Endothelial cell of umbilical vein (primary cell): Measurements from ENCODE around the gene SLC26A8. TPM values are rescaled to one million over a fixed set of nuclear protein-coding genes. Genes with fewer than 3 reads are reported as not detected.

Experiments used
- BruUV-seq: library from RNA; stranded (reverse); fragments of 400-500 nt; replicated peaks from 2 replicates; lab custom pipeline; 2021; lab: Mats Ljungman, UMichigan
- CTCF ChIA-PET: fragments of 300-600, 350-600 bp; sonication (Branson Sonifier 250); formaldehyde crosslinking; loops from one replicate; lab custom pipeline; 2021; ENCODE audit warnings: antibody characterized with exemption, inconsistent platforms; lab: Charles Lee
- POLR2A ChIA-PET: fragments of 300-600, 350-600 bp; sonication (Branson Sonifier 250); formaldehyde crosslinking; loops from one replicate; lab custom pipeline; 2021; ENCODE audit warnings: antibody characterized with exemption, inconsistent platforms; lab: Charles Lee
- DNase-seq: peaks from one replicate; pipeline ENCODE4 v3.0.0-alpha.2; 2011; ENCODE audit warnings: low read depth, low spot score
- FAIRE-seq: peaks from 2 replicates; lab custom pipeline; 2011; peaks lifted over from hg19 to GRCh38; lab: Jason Lieb, UNC
- H2AFZ ChIP-seq: 2 replicates; pipeline ENCODE4 v1.6.0; 2012; ENCODE audit warnings: low read depth, low read length, control low read depth, inconsistent platforms
- H3K27ac ChIP-seq: 2 replicates; pipeline ENCODE4 v1.5.1; 2011; ENCODE audit warnings: low read depth, mild to moderate bottlenecking, control low read depth, low read length, moderate library complexity; ENCODE audit not compliant: insufficient read depth
- H3K27me3 ChIP-seq, 2 experiments: 2 replicates each; pipeline versions ENCODE4 v1.6.0 to v1.6.1; 2011; ENCODE audit warnings: low read length in 2 of 2, mixed read lengths in 1 of 2; ENCODE audit not compliant: control insufficient read depth in 2 of 2, insufficient read depth in 2 of 2
- H3K36me3 ChIP-seq, 2 experiments: 2 replicates in 1 of 2; 3 replicates in 1 of 2; pipeline ENCODE4 v1.5.1; 2011; ENCODE audit warnings: low read length in 2 of 2, mild to moderate bottlenecking in 1 of 2, moderate library complexity in 1 of 2; ENCODE audit not compliant: control insufficient read depth in 2 of 2, insufficient read depth in 2 of 2; ENCODE audit errors: extremely low read depth in 1 of 2
- H3K4me1 ChIP-seq: 3 replicates; pipeline ENCODE4 v1.5.1; 2011; ENCODE audit warnings: mild to moderate bottlenecking, low read length; ENCODE audit not compliant: control insufficient read depth, insufficient read depth; ENCODE audit errors: extremely low read depth
- H3K4me2 ChIP-seq: 2 replicates; pipeline ENCODE4 v1.6.1; 2011; ENCODE audit warnings: low read length, control low read depth, mixed read lengths; ENCODE audit not compliant: insufficient read depth
- H3K4me3 ChIP-seq, 3 experiments: fragments of 200-600 bp in 1 of 3; sonication (generic), shearing (Covaris generic) in 1 of 3; replicated peaks in 1 of 3; 2 replicates each; pipeline ENCODE4 v1.5.1; 2011 to 2016; ENCODE audit warnings: control low read depth in 3 of 3, low read length in 3 of 3, mild to moderate bottlenecking in 2 of 3, inconsistent platforms in 1 of 3, low read depth in 1 of 3, moderate library complexity in 1 of 3; ENCODE audit not compliant: insufficient read depth in 1 of 3
- H3K79me2 ChIP-seq: 2 replicates; pipeline ENCODE4 v1.6.0; 2012; ENCODE audit warnings: low read length, inconsistent platforms; ENCODE audit not compliant: control insufficient read depth, insufficient read depth
- H3K9ac ChIP-seq: replicated peaks from 2 replicates; pipeline ENCODE3; 2011; ENCODE audit warnings: low read length, control low read depth; ENCODE audit not compliant: insufficient read depth; ENCODE audit errors: extremely low read depth
- H3K9me1 ChIP-seq: replicated peaks from 3 replicates; pipeline ENCODE4 v1.6.0; 2011; ENCODE audit warnings: mild to moderate bottlenecking, low read length; ENCODE audit not compliant: control insufficient read depth, insufficient read depth; ENCODE audit errors: extremely low read depth
- H3K9me3 ChIP-seq: replicated peaks from 2 replicates; pipeline ENCODE4 v1.5.1; 2012; ENCODE audit warnings: low read length, inconsistent platforms; ENCODE audit not compliant: control insufficient read depth, insufficient read depth
- H4K20me1 ChIP-seq: replicated peaks from 2 replicates; pipeline ENCODE3; 2011; ENCODE audit warnings: mild to moderate bottlenecking, low read length; ENCODE audit not compliant: control insufficient read depth, insufficient read depth; ENCODE audit errors: extremely low read depth
- CTCF ChIP-seq, 2 donors: IDR thresholded peaks; 1 replicate in 1 of 2; 2 replicates in 1 of 2; pipeline ENCODE4 v1.5.1; 2011; ENCODE audit warnings: low read length in 2 of 2, mild to moderate bottlenecking in 2 of 2, moderate library complexity in 2 of 2, control low read depth in 1 of 2, inconsistent platforms in 1 of 2, low read depth in 1 of 2; ENCODE audit not compliant: insufficient read depth in 1 of 2; ENCODE audit errors: extremely low read depth in 1 of 2
- EZH2 ChIP-seq: IDR thresholded peaks from 2 replicates; pipeline ENCODE4 v1.6.1; 2012; ENCODE audit warnings: borderline replicate concordance, low read depth, mild to moderate bottlenecking, moderate library complexity, low read length, inconsistent platforms; ENCODE audit not compliant: severe bottlenecking
- FOS ChIP-seq: IDR thresholded peaks from 2 replicates; pipeline ENCODE4 v1.6.1; 2011; ENCODE audit warnings: mild to moderate bottlenecking, low read length, moderate library complexity, borderline replicate concordance; ENCODE audit not compliant: insufficient read depth
- GATA2 ChIP-seq: IDR thresholded peaks from 2 replicates; pipeline ENCODE4 v1.7.0; 2011; ENCODE audit warnings: low read depth, mild to moderate bottlenecking, moderate library complexity, mixed read lengths, low read length; ENCODE audit not compliant: insufficient read length, insufficient read depth
- JUN ChIP-seq: IDR thresholded peaks from 2 replicates; pipeline ENCODE4 v1.6.1; 2011; ENCODE audit warnings: borderline replicate concordance, low read depth; ENCODE audit not compliant: insufficient read length, insufficient read depth
- MAX ChIP-seq: IDR thresholded peaks from 2 replicates; pipeline ENCODE4 v1.6.1; 2011; ENCODE audit not compliant: insufficient read depth, insufficient read length
- MYC ChIP-seq: IDR thresholded peaks from one replicate; pipeline ENCODE4 v1.6.1; 2011; ENCODE audit warnings: mild to moderate bottlenecking, low read depth, low read length
- POLR2A ChIP-seq: IDR thresholded peaks from 2 replicates; pipeline ENCODE4 v1.6.1; 2012; ENCODE audit warnings: low read depth, mild to moderate bottlenecking, control low read depth, low read length
- POLR2AphosphoS5 ChIP-seq: IDR thresholded peaks from 2 replicates; pipeline ENCODE4 v1.6.1; 2012; ENCODE audit warnings: low read depth, mild to moderate bottlenecking, control low read depth, low read length, moderate library complexity; ENCODE audit not compliant: insufficient read depth
- dilution Hi-C: fragments of 300-500 bp; cut with MboI; formaldehyde crosslinking; loops from one replicate; pipeline ENCODE4 v1.15.0; 2019; ENCODE audit warnings: low sequenced_read_pairs; ENCODE audit not compliant: extremely low pct_ligation_motif_present
- intact Hi-C: fragments of 100-400 bp; cut with micrococcal nuclease; formaldehyde crosslinking; loops from one replicate; pipeline ENCODE4 v1.10.0; 2022
- polyA plus RNA-seq, 4 experiments: library from polyadenylated mRNA; depleted of rRNA in 3 of 4; stranded (reverse) in 3 of 4; unstranded in 1 of 4; fragments of >200 nt; gene quantifications; 2 replicates each; pipeline versions ENCODE4 v1.2.1 to v1.2.3, GENCODE V29; 2011 to 2012; ENCODE audit warnings: missing spikeins in 1 of 4
- total RNA-seq: library from RNA; stranded (reverse); gene quantifications from 2 replicates; pipeline ENCODE4 v1.2.3, GENCODE V29; 2021

Gene SLC26A8
- total and polyA plus RNA-seq, 2 donors (not counting 3 experiments of a cell fraction or from before 2014, with no cell fraction given): 0.01 TPM; not detected in 1

GRCh38 chr6:35945650-35946025, 78.8 kb downstream of the SLC26A8 start:
- intact Hi-C loops: no loop called here

More at GRCh38 chr6:35945650-35946025, 78.8 kb downstream of the SLC26A8 start:
- Histone ChIP-seq H3K27ac (no peak overlapping the region), H4K20me1 (no peaks in the 10 kb centered on the region), H3K4me3 (no peak overlapping the region), H3K79me2 (no peaks in the 10 kb centered on the region), H3K9me3 (no peaks in the 10 kb centered on the region), H3K4me1 (no peaks in the 10 kb centered on the region), H3K27me3 (no peaks in the 10 kb centered on the region), H3K9ac (no peak overlapping the region), H3K4me2 (no peak overlapping the region), H3K9me1 (no peaks in the 10 kb centered on the region), H3K36me3 (no peaks in the 10 kb centered on the region), H2AFZ (no peak overlapping the region)
- TF ChIP-seq CTCF (IDR thresholded peaks at IDR 0.05; ENCODE audit: extremely low read depth in 1 of 2, insufficient read depth in 1 of 2, low read depth in 1 of 2, low read length in 2 of 2) (no peak), MAX (no peak), FOS (no peak), EZH2 (no peak), MYC (no peak), JUN (no peak), POLR2AphosphoS5 (no peak), GATA2 (no peak), POLR2A (no peak)
- ChIA-PET POLR2A (no interaction called here), CTCF (no interaction called here)
- dilution Hi-C loops: no loop called here
- FAIRE-seq (no peak), DNase-seq (no peak)
- BruUV-seq: no TSS peak
